Smooth muscle cell (in vitro differentiated cells): ENCODE data around the gene PLXNB1. TPM values are rescaled to one million over a fixed set of nuclear protein-coding genes. Genes with fewer than 3 reads are reported as not detected.

Source experiments
- DNase-seq: peaks from one replicate; lab custom pipeline; 2025; ENCODE audit not compliant: unreplicated experiment; lab: John Stamatoyannopoulos, UW
- H2AFZ ChIP-seq: fragments of 200-600 bp; sonication (generic); 2 replicates; pipeline ENCODE4 v1.6.0; 2016; ENCODE audit warnings: antibody characterized with exemption, low read depth, mild to moderate bottlenecking
- H3F3A ChIP-seq: fragments of 200-600 bp; sonication (generic); 2 replicates; pipeline ENCODE4 v1.6.0; 2017; ENCODE audit warnings: antibody characterized with exemption, low read depth
- H3K27ac ChIP-seq: fragments of 200-600 bp; sonication (generic); 2 replicates; pipeline ENCODE4 v1.5.1; 2016; ENCODE audit warnings: low read depth, mild to moderate bottlenecking
- H3K27me3 ChIP-seq: fragments of 200-600 bp; sonication (generic); 2 replicates; pipeline ENCODE4 v1.6.1; 2016; ENCODE audit warnings: low read depth, mild to moderate bottlenecking
- H3K36me3 ChIP-seq: fragments of 200-600 bp; sonication (generic); 2 replicates; pipeline ENCODE4 v1.5.1; 2016; ENCODE audit warnings: low read depth
- H3K4me1 ChIP-seq: fragments of 200-600 bp; sonication (generic); 2 replicates; pipeline ENCODE4 v1.5.1; 2016; ENCODE audit warnings: low read depth
- H3K4me2 ChIP-seq: fragments of 200-600 bp; sonication (generic); 2 replicates; pipeline ENCODE4 v1.6.0; 2016; ENCODE audit warnings: mild to moderate bottlenecking
- H3K4me3 ChIP-seq: fragments of 200-600 bp; sonication (generic); 2 replicates; pipeline ENCODE4 v1.5.1; 2016; ENCODE audit warnings: mild to moderate bottlenecking
- H3K79me2 ChIP-seq: fragments of 200-600 bp; sonication (generic); 2 replicates; pipeline ENCODE4 v1.6.0; 2016; ENCODE audit warnings: low read depth, mild to moderate bottlenecking
- H3K9ac ChIP-seq: fragments of 200-600 bp; sonication (generic); 2 replicates; pipeline ENCODE4 v1.6.0; 2016; ENCODE audit warnings: low read depth
- H3K9me3 ChIP-seq: fragments of 200-600 bp; sonication (generic); replicated peaks from 2 replicates; pipeline ENCODE4 v1.5.1; 2016; ENCODE audit warnings: low read depth
- H4K20me1 ChIP-seq: fragments of 200-600 bp; sonication (generic); 2 replicates; pipeline ENCODE4 v1.6.0; 2016; ENCODE audit warnings: low read depth
- WGBS: methylation state at CpG from one replicate; pipeline ENCODE4 v1.1.7; 2016; ENCODE audit warnings: low lambda C conversion rate; 5-methylcytosine and 5-hydroxymethylcytosine counted together
- polyA plus RNA-seq: library from polyadenylated mRNA; unstranded; fragments of >200 nt; fragmentation: Nextera tagmentation; extraction: Ambion mirVana; gene quantifications from 2 replicates; pipeline ENCODE4 v1.2.1, GENCODE V29; 2016
- total RNA-seq: library from RNA; depleted of rRNA; stranded (reverse); fragments of >200 nt; gene quantifications from 2 replicates; pipeline ENCODE4 v1.2.3, GENCODE V29; 2014
- TF ChIP-seq, protein P1 (sequence below): fragments of 200-600 bp; sonication (generic); IDR thresholded peaks from 2 replicates; pipeline ENCODE4 v1.5.1; 2017; ENCODE audit warnings: borderline replicate concordance, mild to moderate bottlenecking, antibody characterized with exemption; ENCODE audit not compliant: insufficient read depth, poor library complexity, severe bottlenecking

Gene PLXNB1
- total and polyA plus RNA-seq, 2 experiments from 2014 or later, result 15.5 to 26.9 TPM

DNA sequence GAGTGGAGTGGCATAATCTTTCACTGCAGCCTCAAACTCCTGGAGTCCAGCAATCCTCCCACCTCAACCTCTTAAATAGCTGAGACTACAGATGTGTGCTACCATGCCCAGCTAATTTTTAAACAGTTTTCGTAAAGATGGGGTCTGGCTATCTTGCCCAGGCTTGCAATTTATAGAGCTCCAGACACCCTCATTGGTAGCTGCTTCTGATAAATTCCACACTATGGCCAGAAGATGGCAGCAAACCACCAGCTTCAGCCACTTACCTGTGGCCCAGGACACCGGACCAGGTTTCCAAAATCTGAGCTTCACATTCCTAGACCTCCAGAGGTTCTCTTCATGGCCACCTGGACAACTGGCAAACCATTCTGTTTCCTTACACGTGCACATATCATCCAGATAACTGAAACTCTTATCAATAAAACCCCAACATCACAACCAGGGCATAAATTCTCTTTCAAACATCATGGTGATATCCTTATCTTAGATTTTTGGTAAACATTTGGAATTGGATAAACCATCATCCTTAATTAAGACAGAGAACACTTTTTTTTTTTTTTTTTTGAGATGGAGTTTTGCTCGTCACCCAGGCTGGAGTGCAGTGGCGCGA, 29.0 kb downstream of the PLXNB1 start:
- 80% methylated on average over 6 of the region's 6 CpGs for WGBS
- H2AFZ ChIP-seq, result no peak overlapping the region
- H3K9ac ChIP-seq, result no peak overlapping the region
- no peak overlapping the region for H3K27ac ChIP-seq
- TF ChIP-seq, protein P1, sequence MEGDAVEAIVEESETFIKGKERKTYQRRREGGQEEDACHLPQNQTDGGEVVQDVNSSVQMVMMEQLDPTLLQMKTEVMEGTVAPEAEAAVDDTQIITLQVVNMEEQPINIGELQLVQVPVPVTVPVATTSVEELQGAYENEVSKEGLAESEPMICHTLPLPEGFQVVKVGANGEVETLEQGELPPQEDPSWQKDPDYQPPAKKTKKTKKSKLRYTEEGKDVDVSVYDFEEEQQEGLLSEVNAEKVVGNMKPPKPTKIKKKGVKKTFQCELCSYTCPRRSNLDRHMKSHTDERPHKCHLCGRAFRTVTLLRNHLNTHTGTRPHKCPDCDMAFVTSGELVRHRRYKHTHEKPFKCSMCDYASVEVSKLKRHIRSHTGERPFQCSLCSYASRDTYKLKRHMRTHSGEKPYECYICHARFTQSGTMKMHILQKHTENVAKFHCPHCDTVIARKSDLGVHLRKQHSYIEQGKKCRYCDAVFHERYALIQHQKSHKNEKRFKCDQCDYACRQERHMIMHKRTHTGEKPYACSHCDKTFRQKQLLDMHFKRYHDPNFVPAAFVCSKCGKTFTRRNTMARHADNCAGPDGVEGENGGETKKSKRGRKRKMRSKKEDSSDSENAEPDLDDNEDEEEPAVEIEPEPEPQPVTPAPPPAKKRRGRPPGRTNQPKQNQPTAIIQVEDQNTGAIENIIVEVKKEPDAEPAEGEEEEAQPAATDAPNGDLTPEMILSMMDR, result peak; percentile 74
- no peaks in the 10 kb centered on the region for H3K4me1 ChIP-seq
- no peaks in the 10 kb centered on the region for H3K36me3 ChIP-seq
- no peaks in the 10 kb centered on the region for H3F3A ChIP-seq
- no peaks in the 10 kb centered on the region for H3K27me3 ChIP-seq
- DNase-seq, result no peak
- no peak overlapping the region for H3K4me2 ChIP-seq
- no peak overlapping the region for H3K4me3 ChIP-seq
- H3K79me2 ChIP-seq, result no peaks in the 10 kb centered on the region
- H3K9me3 ChIP-seq, result no peaks in the 10 kb centered on the region
- no peaks in the 10 kb centered on the region for H4K20me1 ChIP-seq

DNA sequence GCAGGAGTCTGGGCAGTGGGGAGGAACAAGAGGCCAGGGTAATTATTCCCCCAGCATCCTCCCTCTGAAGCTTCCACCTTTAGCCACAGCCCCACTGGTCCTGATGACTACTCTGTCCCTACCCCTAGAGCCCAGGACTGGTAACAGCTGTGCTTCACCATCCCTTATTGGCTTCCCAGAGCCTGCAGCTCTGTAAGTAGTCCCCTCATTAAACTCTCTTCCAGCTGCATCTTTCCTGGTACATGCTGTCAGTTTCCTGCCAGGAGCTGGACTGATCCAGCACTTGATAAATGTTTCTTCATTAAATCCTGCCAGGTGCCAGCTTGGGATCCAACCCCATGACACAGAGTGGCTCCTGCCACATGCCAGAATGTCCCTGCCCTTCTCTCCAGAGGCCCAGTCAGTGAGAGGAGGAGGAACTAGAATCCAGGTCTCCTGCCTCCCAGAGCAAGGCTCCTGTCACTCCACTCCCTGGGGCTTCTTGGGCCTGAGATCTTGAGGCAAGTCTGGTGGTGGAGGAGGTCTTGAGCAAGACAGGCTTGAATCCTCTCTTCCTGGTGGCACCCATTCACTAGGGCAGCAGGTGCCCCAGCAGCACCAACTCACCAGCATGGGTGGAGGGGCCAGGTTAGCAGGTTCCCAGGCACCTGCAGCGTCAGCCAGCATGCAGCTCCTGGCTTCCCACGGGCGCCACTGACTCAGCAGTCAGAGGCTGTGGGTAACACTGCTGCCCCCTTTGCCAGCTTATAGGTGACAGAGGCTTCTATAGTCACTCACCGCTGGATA, 30.3 kb downstream of the PLXNB1 start:
- no peaks in the 10 kb centered on the region for H3K36me3 ChIP-seq
- TF ChIP-seq, protein P1, result no peak
- no peak overlapping the region for H2AFZ ChIP-seq
- no peaks in the 10 kb centered on the region for H3K79me2 ChIP-seq
- no peaks in the 10 kb centered on the region for H3K27me3 ChIP-seq
- no peaks in the 10 kb centered on the region for H3K9me3 ChIP-seq
- 88% methylated on average over 4 of the region's 4 CpGs for WGBS
- DNase-seq, result no peak
- no peaks in the 10 kb centered on the region for H3K4me1 ChIP-seq
- no peak overlapping the region for H3K9ac ChIP-seq
- H3K27ac ChIP-seq, result no peak overlapping the region
- no peaks in the 10 kb centered on the region for H4K20me1 ChIP-seq
- H3K4me3 ChIP-seq, result no peak overlapping the region
- no peaks in the 10 kb centered on the region for H3F3A ChIP-seq
- H3K4me2 ChIP-seq, result no peak overlapping the region

DNA sequence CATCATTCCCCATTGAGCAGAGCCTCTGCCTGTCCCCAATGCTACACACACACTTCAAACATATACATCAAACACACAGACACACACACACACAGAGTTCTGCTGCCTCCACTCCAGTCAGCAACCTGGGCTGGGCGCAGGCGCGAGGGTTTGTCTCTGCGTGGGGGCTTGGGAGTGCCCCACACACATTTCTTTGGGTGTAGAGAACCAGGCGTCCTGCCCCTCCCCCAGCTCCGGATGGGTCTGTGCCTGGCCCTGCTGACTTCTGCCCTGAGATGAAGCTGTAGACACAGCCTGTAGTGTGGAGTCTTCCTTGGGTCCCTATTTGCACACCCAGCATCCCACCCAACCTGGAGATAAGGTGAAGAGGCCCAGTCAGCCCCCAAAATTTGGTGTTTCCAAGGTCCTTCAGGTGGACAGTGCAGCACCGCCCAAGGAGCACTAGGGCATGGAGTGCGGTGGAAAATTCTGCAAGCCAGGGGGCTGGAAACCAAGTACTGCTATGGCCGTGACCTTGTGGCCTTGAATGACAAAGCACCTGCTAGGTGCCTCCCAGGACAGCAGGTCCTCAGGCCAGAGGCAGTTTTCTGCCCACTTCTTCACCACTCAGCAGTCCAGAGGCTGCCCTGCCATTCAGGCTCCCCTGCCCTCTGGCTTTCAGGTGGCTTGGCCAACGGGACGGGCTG, 31.0 kb downstream of the PLXNB1 start:
- TF ChIP-seq, protein P1, result no peak
- 78% methylated on average over 11 of the region's 11 CpGs for WGBS
- Histone ChIP-seq H3F3A (no peaks in the 10 kb centered on the region), H3K4me1 (no peaks in the 10 kb centered on the region), H3K36me3 (no peaks in the 10 kb centered on the region), H4K20me1 (no peaks in the 10 kb centered on the region), H3K79me2 (no peaks in the 10 kb centered on the region), H3K27me3 (no peaks in the 10 kb centered on the region), H2AFZ (no peak overlapping the region), H3K9ac (no peak overlapping the region), H3K4me3 (no peak overlapping the region), H3K4me2 (no peak overlapping the region), H3K9me3 (no peaks in the 10 kb centered on the region), H3K27ac (no peak overlapping the region)
- no peak for DNase-seq
